Peyer's patch (tissue), 4 donors: ENCODE results near the gene HHIPL1. TPM values are rescaled to one million over a fixed set of nuclear protein-coding genes. Genes with fewer than 3 reads are reported as not detected.

Experiments
- DNase-seq, 3 donors: peaks; one replicate each; pipeline ENCODE4 v3.0.0-alpha.2; 2017 to 2019
- H3K27ac ChIP-seq, 4 donors: fragments of 200-600 bp; sonication (generic); one replicate each; pipeline ENCODE4 v1.5.1; 2016 to 2019
- H3K27me3 ChIP-seq, 2 donors: fragments of 200-600 bp; sonication (generic); one replicate each; pipeline ENCODE4 v1.5.1; 2019
- H3K36me3 ChIP-seq, 3 donors: fragments of 200-600 bp; sonication (generic); one replicate each; pipeline ENCODE4 v1.5.1; 2016 to 2019
- H3K4me1 ChIP-seq, 4 donors: fragments of 200-600 bp; sonication (generic); one replicate each; pipeline ENCODE4 v1.5.1; 2016 to 2019
- H3K4me3 ChIP-seq, 4 donors: fragments of 200-600 bp; sonication (generic); 1 replicate in 3 of 4; 2 replicates in 1 of 4; pipeline ENCODE4 v1.5.1; 2016 to 2019; ENCODE audit warnings: mild to moderate bottlenecking in 1 of 4
- H3K9me3 ChIP-seq, 4 donors: fragments of 200-600 bp; sonication (generic); one replicate each; pipeline ENCODE4 v1.5.1; 2016 to 2019; ENCODE audit warnings: mild to moderate bottlenecking in 1 of 4
- POLR2A ChIP-seq, 2 donors: fragments of 450-650 bp; IDR thresholded peaks; one replicate each; pipeline ENCODE4 v1.5.1; 2017; ENCODE audit warnings: antibody characterized with exemption in 2 of 2, mild to moderate bottlenecking in 2 of 2, moderate library complexity in 2 of 2
- total RNA-seq, 4 donors: library from RNA; depleted of rRNA; stranded (reverse); fragments of >200 nt; gene quantifications; one replicate each; pipeline ENCODE4 v1.1.0, GENCODE V29; 2016
- TF ChIP-seq, protein P1 (sequence below), 6 experiments: fragments of 450-650 bp in 4 of 6; fragments of 200-600 bp in 2 of 6; sonication (generic) in 1 of 6; IDR thresholded peaks; one replicate each; pipeline ENCODE4 v1.5.1; 2017 to 2019; ENCODE audit warnings: antibody characterized with exemption in 6 of 6, mild to moderate bottlenecking in 3 of 6, moderate library complexity in 1 of 6

Gene HHIPL1
- total RNA-seq, 4 donors from 2014 or later: 0.88 to 2.5 (median 1.0) TPM

DNA sequence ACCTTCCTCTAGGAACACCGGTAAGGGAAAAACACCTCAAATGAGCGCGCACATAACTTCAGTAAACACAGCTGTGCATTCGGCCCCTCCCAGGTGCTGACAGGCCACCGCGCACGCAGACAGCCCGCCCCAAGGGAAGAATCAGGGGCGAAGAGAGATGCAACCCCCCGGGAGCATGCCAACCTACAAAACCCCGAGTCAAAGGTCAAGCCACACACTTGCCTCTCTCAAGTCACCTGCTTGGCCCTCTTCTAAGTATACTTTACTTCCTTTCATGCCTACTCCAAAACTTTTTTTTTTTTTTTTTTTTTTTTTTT, 36.9 kb downstream of the HHIPL1 start:
- H3K27ac ChIP-seq: no peak overlapping the region
- DNase-seq: no peak
- peaks cover 0 to 10% (median 4%) of the 10 kb centered on the region in 4 donors for H3K9me3 ChIP-seq
- no peaks in the 10 kb centered on the region for H3K27me3 ChIP-seq
- no peak overlapping the region for H3K4me3 ChIP-seq
- TF ChIP-seq, protein P1, sequence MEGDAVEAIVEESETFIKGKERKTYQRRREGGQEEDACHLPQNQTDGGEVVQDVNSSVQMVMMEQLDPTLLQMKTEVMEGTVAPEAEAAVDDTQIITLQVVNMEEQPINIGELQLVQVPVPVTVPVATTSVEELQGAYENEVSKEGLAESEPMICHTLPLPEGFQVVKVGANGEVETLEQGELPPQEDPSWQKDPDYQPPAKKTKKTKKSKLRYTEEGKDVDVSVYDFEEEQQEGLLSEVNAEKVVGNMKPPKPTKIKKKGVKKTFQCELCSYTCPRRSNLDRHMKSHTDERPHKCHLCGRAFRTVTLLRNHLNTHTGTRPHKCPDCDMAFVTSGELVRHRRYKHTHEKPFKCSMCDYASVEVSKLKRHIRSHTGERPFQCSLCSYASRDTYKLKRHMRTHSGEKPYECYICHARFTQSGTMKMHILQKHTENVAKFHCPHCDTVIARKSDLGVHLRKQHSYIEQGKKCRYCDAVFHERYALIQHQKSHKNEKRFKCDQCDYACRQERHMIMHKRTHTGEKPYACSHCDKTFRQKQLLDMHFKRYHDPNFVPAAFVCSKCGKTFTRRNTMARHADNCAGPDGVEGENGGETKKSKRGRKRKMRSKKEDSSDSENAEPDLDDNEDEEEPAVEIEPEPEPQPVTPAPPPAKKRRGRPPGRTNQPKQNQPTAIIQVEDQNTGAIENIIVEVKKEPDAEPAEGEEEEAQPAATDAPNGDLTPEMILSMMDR (IDR thresholded peaks at IDR 0.05): no peak
- TF ChIP-seq POLR2A (IDR thresholded peaks at IDR 0.05): no peak
- H3K36me3 ChIP-seq: no peaks in the 10 kb centered on the region
- peaks cover 8 to 16% (median 12%) of the 10 kb centered on the region in 4 donors for H3K4me1 ChIP-seq

DNA sequence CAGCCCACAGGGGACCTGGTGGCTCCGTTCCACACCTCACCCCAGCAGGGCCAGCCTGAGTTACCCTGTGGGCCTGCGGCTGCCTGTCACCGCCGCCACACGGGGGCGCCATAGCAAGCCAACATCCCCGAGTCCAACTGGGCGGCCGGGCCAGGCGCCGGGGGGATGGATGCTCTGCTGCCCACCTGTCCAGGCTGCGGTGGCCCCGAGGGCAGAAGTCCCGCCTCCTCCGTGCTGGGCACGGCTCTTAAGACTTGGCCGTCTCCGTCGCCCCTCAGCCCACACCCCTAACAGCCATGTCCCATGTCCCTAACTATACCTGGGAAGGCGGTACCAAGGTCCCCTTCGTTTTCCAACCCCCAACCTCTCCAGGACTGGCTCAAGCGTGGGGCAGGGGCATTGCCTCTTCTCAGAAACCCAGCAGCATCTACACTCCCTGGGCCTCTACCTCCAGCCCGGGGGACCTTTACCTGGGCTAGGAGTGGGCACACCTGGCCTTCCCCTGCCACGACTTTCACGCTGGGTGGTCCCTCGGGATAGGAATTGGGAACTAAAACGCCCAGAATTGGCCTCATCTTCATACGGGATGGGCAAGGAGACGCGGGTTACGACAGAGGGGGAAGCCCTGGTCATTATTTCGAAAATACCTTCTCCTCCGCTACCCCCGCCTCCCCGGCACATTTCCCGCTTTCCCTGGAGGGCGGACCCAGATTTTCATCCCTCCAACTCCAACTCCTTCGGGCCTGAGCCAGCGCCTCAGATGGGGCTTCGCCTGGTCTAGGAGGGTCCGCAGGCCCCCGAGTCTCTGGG, 38.1 kb downstream of the HHIPL1 start:
- peak; percentile 68 to 90 (median 89) for DNase-seq
- Histone ChIP-seq H3K4me3 (peak overlapping the region; percentile 57 to 75 (median 72)), H3K9me3 (peaks cover 0 to 3% (median under 1%) of the 10 kb centered on the region in 4 donors), H3K27me3 (no peaks in the 10 kb centered on the region), H3K4me1 (peaks cover 8 to 16% (median 12%) of the 10 kb centered on the region in 4 donors), H3K27ac (peak overlapping the region; percentile 72 to 82 (median 75)), H3K36me3 (no peaks in the 10 kb centered on the region)
- TF ChIP-seq POLR2A (IDR thresholded peaks at IDR 0.05): no peak
- TF ChIP-seq, protein P1 (IDR thresholded peaks at IDR 0.05): peak; percentile 68 to 88 (median 81)

DNA sequence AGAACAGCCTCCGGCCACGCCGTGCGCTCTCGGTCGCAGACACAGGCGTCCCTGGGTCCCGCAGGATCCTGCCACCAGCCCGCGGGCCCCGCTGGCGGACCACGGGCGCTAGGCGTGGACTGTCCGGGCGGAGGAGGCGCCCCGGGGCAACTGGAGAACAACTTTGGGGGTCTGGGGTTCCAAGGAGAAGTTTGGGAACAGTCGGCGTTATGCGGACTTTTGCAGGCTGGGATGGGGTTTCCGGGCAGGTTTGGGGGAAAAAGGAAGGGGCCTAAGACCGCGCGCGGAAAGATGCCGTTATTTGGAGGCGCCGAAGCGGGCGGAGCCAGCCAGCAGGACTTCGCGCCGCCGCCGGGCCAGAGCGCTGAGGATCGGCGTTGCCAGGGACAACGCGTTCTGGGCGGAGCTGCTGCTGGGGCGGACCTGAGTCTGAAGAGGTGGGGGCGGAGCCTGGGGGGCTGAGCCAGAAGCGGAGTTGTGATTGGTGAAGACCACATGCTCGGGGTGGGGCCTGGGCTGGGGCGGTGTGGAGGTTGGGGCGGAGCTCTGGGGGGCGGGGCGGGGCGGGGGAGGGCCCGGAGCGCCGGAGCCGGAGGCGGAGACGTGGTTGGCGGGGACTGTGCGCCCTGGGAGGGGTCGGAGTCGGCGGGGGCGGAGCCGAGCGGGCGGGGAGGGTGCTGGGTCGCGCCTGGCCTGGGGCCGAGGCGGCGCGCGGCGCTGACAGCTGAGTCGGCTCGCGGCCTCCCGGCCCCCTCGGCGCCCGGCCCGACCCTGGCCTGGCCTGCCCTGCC, 38.9 kb downstream of the HHIPL1 start, which contains the start of gene CYP46A1:
Gene CYP46A1, plus strand, starts transcription at position 680 of the 791 bp plus-strand sequence. CDS start 120 bp downstream, outside the sequence.
- peak; percentile 99 to 100 (median 100) for DNase-seq

DNA sequence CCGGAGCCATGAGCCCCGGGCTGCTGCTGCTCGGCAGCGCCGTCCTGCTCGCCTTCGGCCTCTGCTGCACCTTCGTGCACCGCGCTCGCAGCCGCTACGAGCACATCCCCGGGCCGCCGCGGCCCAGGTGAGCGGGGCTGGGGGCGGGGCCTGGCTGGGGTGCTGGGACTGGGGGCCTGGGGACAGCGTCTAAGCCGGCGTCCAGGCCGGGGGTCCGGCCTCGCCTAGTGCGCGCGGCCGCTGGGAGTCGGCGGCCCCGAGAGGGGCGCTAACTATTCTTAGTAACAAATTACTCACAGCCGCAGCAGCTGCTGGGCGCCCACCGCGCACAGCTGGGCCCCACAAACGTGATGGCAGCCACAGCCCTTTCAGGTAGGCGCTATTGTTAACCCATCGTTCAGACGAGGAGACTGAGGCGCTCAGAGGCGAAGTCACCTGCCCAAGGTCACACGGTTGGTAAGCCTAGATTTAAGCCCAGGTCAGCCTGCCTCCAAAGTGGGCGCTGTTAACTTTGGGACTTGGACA, 39.5 kb downstream of the HHIPL1 start:
- Histone ChIP-seq H3K36me3 (no peaks in the 10 kb centered on the region), H3K9me3 (no peaks in the 10 kb centered on the region), H3K4me3 (peak overlapping the region; percentile 50 to 80 (median 74)), H3K27me3 (no peaks in the 10 kb centered on the region), H3K27ac (peak overlapping the region in 2 of 4 donors; percentile 65), H3K4me1 (peaks cover 8 to 16% (median 12%) of the 10 kb centered on the region in 4 donors)
- TF ChIP-seq, protein P1 (IDR thresholded peaks at IDR 0.05): peak in 1 of 6 experiments; percentile 2
- TF ChIP-seq POLR2A (IDR thresholded peaks at IDR 0.05): no peak
- no peak for DNase-seq

More for the DNA sequence above, 38.9 kb downstream of the HHIPL1 start, which contains the start of gene CYP46A1:
- TF ChIP-seq, protein P1 (IDR thresholded peaks at IDR 0.05): peak in 1 of 6 experiments; percentile 9
- no peak for TF ChIP-seq POLR2A (IDR thresholded peaks at IDR 0.05)
- H3K4me1 ChIP-seq: peaks cover 8 to 16% (median 12%) of the 10 kb centered on the region in 4 donors
- H3K27me3 ChIP-seq: no peaks in the 10 kb centered on the region
- H3K4me3 ChIP-seq: peak within 1 kb of the TSS; percentile 57 to 80 (median 74)
- H3K36me3 ChIP-seq: no peaks in the 10 kb centered on the region
- no peaks in the 10 kb centered on the region for H3K9me3 ChIP-seq
- H3K27ac ChIP-seq: peak within 1 kb of the TSS; percentile 72 to 82 (median 75)

DNA sequence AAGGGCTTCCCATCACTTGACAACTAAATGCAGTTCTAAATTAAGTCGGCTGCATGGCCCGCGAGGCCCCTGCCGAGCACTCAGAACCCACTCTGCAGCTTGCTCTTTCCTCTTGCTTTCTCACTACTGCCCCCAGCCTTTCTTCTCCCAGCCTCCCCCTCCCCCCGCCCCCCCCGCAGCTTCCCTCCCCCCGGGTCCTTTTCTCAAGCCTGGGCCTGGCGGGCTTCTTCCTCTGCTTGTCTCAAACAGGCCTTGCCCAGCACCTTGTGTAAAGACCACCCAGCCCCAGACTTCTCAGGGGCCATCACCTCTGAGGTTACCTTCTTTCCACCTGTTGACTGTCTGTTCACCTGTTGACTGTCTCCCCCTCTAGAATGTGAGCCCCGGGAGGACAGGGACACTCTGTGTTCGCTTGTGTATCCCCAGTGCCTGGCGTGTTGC, 40.2 kb downstream of the HHIPL1 start:
- no peak overlapping the region for H3K27ac ChIP-seq
- no peak overlapping the region for H3K4me3 ChIP-seq
- H3K4me1 ChIP-seq: peaks cover 8 to 16% (median 12%) of the 10 kb centered on the region in 4 donors
- H3K27me3 ChIP-seq: no peaks in the 10 kb centered on the region
- H3K9me3 ChIP-seq: no peaks in the 10 kb centered on the region
- TF ChIP-seq POLR2A (IDR thresholded peaks at IDR 0.05): no peak
- TF ChIP-seq, protein P1 (IDR thresholded peaks at IDR 0.05): no peak
- H3K36me3 ChIP-seq: no peaks in the 10 kb centered on the region
- DNase-seq: peak in 2 of 3 donors; percentile 33 to 34
